Smooth muscle cell (in vitro differentiated cells): ENCODE data around the gene CCDC158. TPM values are rescaled to one million over a fixed set of nuclear protein-coding genes. Genes with fewer than 3 reads are reported as not detected.

ENCODE experiments used
- DNase-seq: peaks from one replicate; lab custom pipeline; 2025; ENCODE audit not compliant: unreplicated experiment; lab: John Stamatoyannopoulos, UW
- H2AFZ ChIP-seq: fragments of 200-600 bp; sonication (generic); 2 replicates; pipeline ENCODE4 v1.6.0; 2016; ENCODE audit warnings: antibody characterized with exemption, low read depth, mild to moderate bottlenecking
- H3F3A ChIP-seq: fragments of 200-600 bp; sonication (generic); 2 replicates; pipeline ENCODE4 v1.6.0; 2017; ENCODE audit warnings: antibody characterized with exemption, low read depth
- H3K27ac ChIP-seq: fragments of 200-600 bp; sonication (generic); 2 replicates; pipeline ENCODE4 v1.5.1; 2016; ENCODE audit warnings: low read depth, mild to moderate bottlenecking
- H3K27me3 ChIP-seq: fragments of 200-600 bp; sonication (generic); 2 replicates; pipeline ENCODE4 v1.6.1; 2016; ENCODE audit warnings: low read depth, mild to moderate bottlenecking
- H3K36me3 ChIP-seq: fragments of 200-600 bp; sonication (generic); 2 replicates; pipeline ENCODE4 v1.5.1; 2016; ENCODE audit warnings: low read depth
- H3K4me1 ChIP-seq: fragments of 200-600 bp; sonication (generic); 2 replicates; pipeline ENCODE4 v1.5.1; 2016; ENCODE audit warnings: low read depth
- H3K4me2 ChIP-seq: fragments of 200-600 bp; sonication (generic); 2 replicates; pipeline ENCODE4 v1.6.0; 2016; ENCODE audit warnings: mild to moderate bottlenecking
- H3K4me3 ChIP-seq: fragments of 200-600 bp; sonication (generic); 2 replicates; pipeline ENCODE4 v1.5.1; 2016; ENCODE audit warnings: mild to moderate bottlenecking
- H3K79me2 ChIP-seq: fragments of 200-600 bp; sonication (generic); 2 replicates; pipeline ENCODE4 v1.6.0; 2016; ENCODE audit warnings: low read depth, mild to moderate bottlenecking
- H3K9ac ChIP-seq: fragments of 200-600 bp; sonication (generic); 2 replicates; pipeline ENCODE4 v1.6.0; 2016; ENCODE audit warnings: low read depth
- H3K9me3 ChIP-seq: fragments of 200-600 bp; sonication (generic); replicated peaks from 2 replicates; pipeline ENCODE4 v1.5.1; 2016; ENCODE audit warnings: low read depth
- H4K20me1 ChIP-seq: fragments of 200-600 bp; sonication (generic); 2 replicates; pipeline ENCODE4 v1.6.0; 2016; ENCODE audit warnings: low read depth
- WGBS: methylation state at CpG from one replicate; pipeline ENCODE4 v1.1.7; 2016; ENCODE audit warnings: low lambda C conversion rate; 5-methylcytosine and 5-hydroxymethylcytosine counted together
- polyA plus RNA-seq: library from polyadenylated mRNA; unstranded; fragments of >200 nt; fragmentation: Nextera tagmentation; extraction: Ambion mirVana; gene quantifications from 2 replicates; pipeline ENCODE4 v1.2.1, GENCODE V29; 2016
- total RNA-seq: library from RNA; depleted of rRNA; stranded (reverse); fragments of >200 nt; gene quantifications from 2 replicates; pipeline ENCODE4 v1.2.3, GENCODE V29; 2014
- TF ChIP-seq, protein P1 (sequence below): fragments of 200-600 bp; sonication (generic); IDR thresholded peaks from 2 replicates; pipeline ENCODE4 v1.5.1; 2017; ENCODE audit warnings: borderline replicate concordance, mild to moderate bottlenecking, antibody characterized with exemption; ENCODE audit not compliant: insufficient read depth, poor library complexity, severe bottlenecking

CCDC158 gene
- total and polyA plus RNA-seq, 2 experiments from 2014 or later: not detected

DNA sequence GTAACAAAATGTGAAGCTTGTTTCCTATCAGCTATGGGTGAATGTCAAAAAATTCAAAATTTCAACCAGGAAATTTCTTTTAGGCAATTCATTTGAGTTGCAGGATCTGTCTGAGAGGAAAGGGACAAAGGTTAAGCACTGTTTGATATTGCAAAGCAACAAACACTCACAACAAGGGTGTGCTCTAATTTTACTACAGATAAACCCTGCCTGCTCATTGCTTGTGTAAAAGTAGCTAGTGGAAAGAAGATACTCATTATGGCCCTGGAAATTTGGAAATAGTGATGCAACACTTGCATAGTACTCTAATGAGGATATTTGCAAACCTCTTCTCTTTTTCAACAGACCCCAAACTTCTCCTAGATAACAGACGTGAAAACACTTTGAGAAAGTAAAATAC, 142.4 kb downstream of the CCDC158 start:
- no peaks in the 10 kb centered on the region for H3F3A ChIP-seq
- H3K36me3 ChIP-seq: no peaks in the 10 kb centered on the region
- no peak overlapping the region for H3K27ac ChIP-seq
- WGBS: 86% methylated on average over 1 of the region's 1 CpG
- no peaks in the 10 kb centered on the region for H3K9me3 ChIP-seq
- H3K79me2 ChIP-seq: no peaks in the 10 kb centered on the region
- no peaks in the 10 kb centered on the region for H3K4me1 ChIP-seq
- no peaks in the 10 kb centered on the region for H3K27me3 ChIP-seq
- H2AFZ ChIP-seq: no peak overlapping the region
- no peaks in the 10 kb centered on the region for H4K20me1 ChIP-seq
- TF ChIP-seq, protein P1, sequence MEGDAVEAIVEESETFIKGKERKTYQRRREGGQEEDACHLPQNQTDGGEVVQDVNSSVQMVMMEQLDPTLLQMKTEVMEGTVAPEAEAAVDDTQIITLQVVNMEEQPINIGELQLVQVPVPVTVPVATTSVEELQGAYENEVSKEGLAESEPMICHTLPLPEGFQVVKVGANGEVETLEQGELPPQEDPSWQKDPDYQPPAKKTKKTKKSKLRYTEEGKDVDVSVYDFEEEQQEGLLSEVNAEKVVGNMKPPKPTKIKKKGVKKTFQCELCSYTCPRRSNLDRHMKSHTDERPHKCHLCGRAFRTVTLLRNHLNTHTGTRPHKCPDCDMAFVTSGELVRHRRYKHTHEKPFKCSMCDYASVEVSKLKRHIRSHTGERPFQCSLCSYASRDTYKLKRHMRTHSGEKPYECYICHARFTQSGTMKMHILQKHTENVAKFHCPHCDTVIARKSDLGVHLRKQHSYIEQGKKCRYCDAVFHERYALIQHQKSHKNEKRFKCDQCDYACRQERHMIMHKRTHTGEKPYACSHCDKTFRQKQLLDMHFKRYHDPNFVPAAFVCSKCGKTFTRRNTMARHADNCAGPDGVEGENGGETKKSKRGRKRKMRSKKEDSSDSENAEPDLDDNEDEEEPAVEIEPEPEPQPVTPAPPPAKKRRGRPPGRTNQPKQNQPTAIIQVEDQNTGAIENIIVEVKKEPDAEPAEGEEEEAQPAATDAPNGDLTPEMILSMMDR: no peak
- H3K4me2 ChIP-seq: no peak overlapping the region
- no peak overlapping the region for H3K9ac ChIP-seq
- H3K4me3 ChIP-seq: no peak overlapping the region
- no peak for DNase-seq

DNA sequence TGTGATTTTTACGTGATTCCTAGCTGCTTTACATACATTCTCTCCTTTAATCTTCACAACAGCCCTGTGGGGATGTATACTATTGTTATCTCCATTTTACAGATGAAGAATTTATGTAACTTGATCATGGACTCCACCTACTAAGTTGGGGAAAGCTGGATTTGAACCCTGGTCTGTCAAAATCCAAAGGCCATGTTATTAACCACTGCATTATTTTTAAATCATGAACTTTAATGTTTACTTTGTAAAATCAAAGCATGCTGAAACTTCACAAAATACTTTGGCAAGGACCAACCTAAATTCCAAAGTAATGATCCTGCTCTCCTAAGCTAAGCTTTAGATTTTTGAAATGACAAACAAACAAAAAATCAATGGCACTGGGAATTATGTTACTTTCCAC, 143.3 kb downstream of the CCDC158 start:
- H3F3A ChIP-seq: no peaks in the 10 kb centered on the region
- H3K36me3 ChIP-seq: no peaks in the 10 kb centered on the region
- H3K27ac ChIP-seq: no peak overlapping the region
- no peaks in the 10 kb centered on the region for H3K27me3 ChIP-seq
- H4K20me1 ChIP-seq: no peaks in the 10 kb centered on the region
- no peak overlapping the region for H3K9ac ChIP-seq
- TF ChIP-seq, protein P1: no peak
- H3K79me2 ChIP-seq: no peaks in the 10 kb centered on the region
- no peaks in the 10 kb centered on the region for H3K9me3 ChIP-seq
- DNase-seq: no peak
- 84% methylated on average over 1 of the region's 1 CpG for WGBS
- H3K4me3 ChIP-seq: no peak overlapping the region
- no peak overlapping the region for H3K4me2 ChIP-seq
- H2AFZ ChIP-seq: no peak overlapping the region
- H3K4me1 ChIP-seq: no peaks in the 10 kb centered on the region

DNA sequence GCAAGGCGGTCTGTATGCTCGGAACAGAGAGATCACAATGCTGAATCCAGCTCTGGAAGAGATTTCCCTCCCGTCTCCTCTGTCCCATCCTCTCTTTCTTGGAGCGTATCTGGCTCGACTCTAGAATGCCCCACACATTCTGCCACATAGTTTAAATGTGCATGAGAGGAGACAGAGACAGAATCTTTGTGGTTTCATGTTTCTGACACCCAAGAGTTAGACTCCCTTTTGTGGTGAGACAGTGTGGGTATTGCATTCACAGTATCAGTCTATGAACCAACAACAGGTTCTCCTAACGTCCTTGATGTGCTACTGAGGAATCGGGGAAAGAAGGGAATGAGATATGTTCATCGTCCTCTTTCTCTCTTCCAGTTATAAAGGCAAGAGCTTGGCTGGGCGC, 144.1 kb downstream of the CCDC158 start:
- no peaks in the 10 kb centered on the region for H3K9me3 ChIP-seq
- no peaks in the 10 kb centered on the region for H3K4me1 ChIP-seq
- no peak overlapping the region for H3K4me3 ChIP-seq
- no peaks in the 10 kb centered on the region for H3K79me2 ChIP-seq
- no peak overlapping the region for H2AFZ ChIP-seq
- WGBS: 78% methylated on average over 9 of the region's 9 CpGs
- TF ChIP-seq, protein P1: no peak
- no peak for DNase-seq
- no peaks in the 10 kb centered on the region for H4K20me1 ChIP-seq
- H3F3A ChIP-seq: no peaks in the 10 kb centered on the region
- H3K27me3 ChIP-seq: no peaks in the 10 kb centered on the region
- H3K9ac ChIP-seq: no peak overlapping the region
- no peaks in the 10 kb centered on the region for H3K36me3 ChIP-seq
- no peak overlapping the region for H3K27ac ChIP-seq
- H3K4me2 ChIP-seq: no peak overlapping the region

DNA sequence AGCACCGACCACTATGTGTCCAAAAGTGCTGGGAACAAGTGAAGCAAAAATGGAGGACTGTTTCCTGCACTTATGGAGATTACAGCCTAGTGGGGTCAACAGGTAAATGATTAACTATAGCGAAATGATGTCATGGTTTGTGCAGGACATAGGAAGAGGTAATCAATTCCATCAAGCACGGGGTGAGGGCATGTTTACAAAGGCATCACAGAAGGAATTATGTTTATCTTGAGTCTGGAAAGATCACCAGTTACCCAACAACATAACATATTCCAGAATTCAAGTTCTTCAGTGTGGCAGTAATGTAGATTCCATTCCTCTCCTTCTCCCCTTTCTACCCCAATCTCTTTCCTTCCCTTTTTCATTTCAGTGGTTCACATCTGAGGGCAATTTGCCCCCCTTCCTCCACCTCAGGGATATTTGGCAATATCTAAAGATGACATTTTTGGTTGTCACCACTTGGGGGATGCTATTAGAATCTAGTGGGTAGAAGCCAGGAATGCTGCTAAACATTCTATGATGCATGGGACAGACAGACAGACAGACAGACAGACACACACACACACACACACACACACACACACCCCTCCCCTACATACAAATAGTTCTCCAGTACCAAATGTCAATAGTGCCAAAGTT, 145.3 kb downstream of the CCDC158 start:
- H3K27ac ChIP-seq: no peak overlapping the region
- no peak for DNase-seq
- no peak overlapping the region for H3K4me2 ChIP-seq
- no peak overlapping the region for H3K4me3 ChIP-seq
- no peaks in the 10 kb centered on the region for H4K20me1 ChIP-seq
- H3K27me3 ChIP-seq: no peaks in the 10 kb centered on the region
- H2AFZ ChIP-seq: no peak overlapping the region
- H3K79me2 ChIP-seq: no peaks in the 10 kb centered on the region
- TF ChIP-seq, protein P1: no peak
- no peaks in the 10 kb centered on the region for H3K36me3 ChIP-seq
- 75% methylated on average over 3 of the region's 3 CpGs for WGBS
- H3K4me1 ChIP-seq: no peaks in the 10 kb centered on the region
- no peaks in the 10 kb centered on the region for H3F3A ChIP-seq
- no peak overlapping the region for H3K9ac ChIP-seq
- H3K9me3 ChIP-seq: no peaks in the 10 kb centered on the region
